HL-60 (cell line): ENCODE results near the gene PACRG.

ENCODE experiments used
- CTCF ChIP-seq: IDR thresholded peaks from one replicate; pipeline ENCODE4 v1.5.1; 2011; ENCODE audit warnings: low read length, control low read depth, inconsistent platforms; ENCODE audit not compliant: insufficient read depth
- POLR2AphosphoS5 ChIP-seq: IDR thresholded peaks from 2 replicates; pipeline ENCODE4 v1.6.1; 2012; ENCODE audit warnings: low read depth

- TF ChIP-seq POLR2AphosphoS5 (no peak), CTCF (no peak)
These were observed 531.9 kb downstream of the PACRG start for GRCh38 chr6:163259689-163260088.
